HG03469 (cell line): ENCODE data around the gene SPOCK1.

Source experiments
- ATAC-seq: cut with Tn5 transposase; IDR thresholded peaks from one replicate; pipeline ENCODE4 v1.9.1; 2021; ENCODE audit warnings: mild to moderate bottlenecking, moderate library complexity, moderate number of reproducible peaks; ENCODE audit not compliant: unreplicated experiment

The SPOCK1 gene

DNA sequence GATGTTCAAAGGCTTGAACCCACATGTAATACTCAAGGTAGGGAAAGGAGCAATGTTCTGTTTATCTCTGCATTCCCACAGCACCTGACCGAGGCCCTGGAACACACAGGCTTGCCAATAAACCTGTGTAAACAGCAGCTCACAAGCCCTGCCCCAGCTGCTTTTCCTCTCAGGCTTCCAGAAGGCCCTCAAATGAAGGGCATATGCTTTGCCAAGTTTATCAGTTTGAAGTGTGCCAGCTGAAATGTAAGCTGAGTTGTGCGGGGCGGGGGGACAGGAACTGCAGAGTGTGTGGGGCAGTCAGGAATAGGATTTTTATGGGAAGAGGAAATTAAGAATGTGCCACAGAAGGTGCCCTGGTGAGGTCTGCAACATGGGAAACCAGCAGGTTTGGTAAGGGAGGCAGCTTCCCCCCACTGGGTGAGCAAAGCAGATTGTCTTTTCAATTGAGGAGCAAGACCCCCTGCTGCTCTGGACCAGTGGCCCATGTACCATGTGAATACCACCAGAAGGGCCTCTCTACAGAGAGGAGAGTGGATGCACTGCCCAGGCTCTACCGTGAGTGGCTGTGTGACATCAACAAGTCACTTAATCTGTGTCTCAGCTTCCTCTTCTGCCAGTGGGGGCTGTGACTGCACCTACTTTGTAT is 194.8 kb downstream of the SPOCK1 start:
- no peak for ATAC-seq

DNA sequence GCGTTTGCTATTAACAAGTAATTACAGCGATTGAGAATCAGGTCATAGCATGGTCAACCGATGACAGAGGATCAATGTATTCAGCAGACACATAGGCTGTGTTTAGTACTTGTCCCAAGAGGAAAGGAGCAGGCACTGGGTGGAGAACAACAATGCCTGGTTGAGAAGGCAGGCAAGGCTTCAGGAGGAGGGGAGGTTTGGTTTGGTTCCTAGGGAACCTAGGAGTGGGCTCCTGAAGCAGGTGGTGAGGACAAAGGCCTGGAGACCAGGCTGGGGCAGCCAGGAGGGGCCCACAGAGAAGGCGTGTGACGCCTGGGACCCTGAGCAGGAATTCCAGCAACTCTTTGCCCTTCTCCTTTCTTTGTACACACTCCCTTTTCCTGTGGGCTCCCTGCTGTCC is 195.6 kb downstream of the SPOCK1 start:
- no peak for ATAC-seq

DNA sequence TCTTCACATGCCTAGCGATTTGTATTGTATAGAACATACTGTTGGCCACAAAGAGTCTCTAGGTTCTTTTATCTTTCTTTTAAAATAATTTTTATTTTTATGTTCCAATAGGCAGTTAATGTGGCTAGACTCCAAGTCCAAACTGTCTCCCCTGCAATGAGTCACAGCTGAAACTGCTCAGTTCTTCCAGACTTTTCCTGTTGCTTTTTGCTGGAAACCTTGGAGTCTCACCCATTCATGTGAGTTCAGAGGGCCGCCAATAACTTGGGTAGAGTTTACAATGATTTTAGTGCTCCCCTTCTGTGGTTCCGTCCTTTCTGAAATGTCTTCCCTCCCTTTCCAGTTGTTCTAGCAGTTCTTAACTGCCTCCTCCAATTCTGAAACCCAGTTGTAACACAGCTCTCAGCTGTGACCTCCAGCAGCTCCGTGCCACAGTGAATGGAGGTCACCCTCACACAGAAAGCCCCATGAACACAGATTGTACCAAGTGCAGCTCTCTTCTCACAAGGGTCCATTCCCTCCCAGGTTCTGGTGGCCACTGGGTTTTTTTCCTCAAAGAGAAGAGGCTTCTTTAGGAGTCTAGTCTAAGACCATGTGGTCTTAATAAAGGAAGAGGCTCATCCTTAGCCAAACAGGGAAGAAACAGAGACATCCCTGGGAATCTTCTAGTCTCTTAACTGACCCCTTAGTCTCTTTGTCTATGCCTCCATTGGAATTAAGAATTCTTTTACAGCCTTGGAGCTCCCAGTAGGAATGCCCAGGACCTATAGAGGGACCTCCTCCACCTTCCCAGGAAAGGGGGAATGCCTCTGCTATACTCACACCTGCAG is 198.5 kb downstream of the SPOCK1 start:
- no peak for ATAC-seq

- ATAC-seq: no peak
Observed at GRCh38 chr5:137296213-137296781, 202.8 kb downstream of the SPOCK1 start.

DNA sequence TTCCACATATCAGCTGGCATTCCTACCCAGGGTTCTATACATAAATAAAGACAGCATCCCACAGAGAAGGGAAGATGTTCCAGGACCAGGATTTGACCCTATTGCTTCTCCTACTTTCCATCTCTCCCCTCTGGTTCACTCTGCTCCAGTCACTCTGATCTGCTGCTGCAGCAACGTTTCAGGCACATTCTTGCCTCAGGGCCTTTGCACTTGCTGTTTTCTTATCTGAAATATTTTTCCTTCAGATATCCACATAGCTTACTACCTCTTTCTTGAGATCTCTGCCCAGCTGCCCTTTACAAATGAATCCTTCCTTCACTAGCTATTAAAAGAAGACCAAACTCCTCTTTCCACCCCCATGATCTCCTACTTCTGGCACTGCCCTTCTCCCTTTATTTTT is 204.5 kb downstream of the SPOCK1 start:
- no peak for ATAC-seq

GRCh38 chr5:137292461-137293027 is 206.6 kb downstream of the SPOCK1 start:
- ATAC-seq: no peak

GRCh38 chr5:137291436-137291835 is 207.7 kb downstream of the SPOCK1 start:
- ATAC-seq: no peak

DNA sequence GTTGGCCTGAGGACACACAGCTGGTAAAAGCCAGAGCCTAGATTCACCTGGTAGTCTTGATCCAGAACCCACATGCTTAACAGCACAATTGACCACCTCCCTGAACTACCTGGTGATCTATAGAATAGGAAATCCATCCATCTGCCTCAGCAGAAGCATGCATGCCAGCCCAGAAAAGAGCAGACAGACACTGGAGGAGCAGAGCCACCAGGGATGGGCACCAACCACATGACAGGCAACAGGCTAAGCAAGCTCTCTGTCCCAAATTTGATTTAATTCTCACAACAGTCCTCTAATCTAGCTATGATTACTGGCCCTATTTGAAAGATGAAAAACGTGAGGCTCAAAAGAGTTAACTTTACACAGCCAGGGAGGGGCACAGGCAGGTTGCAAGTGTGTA is 208.1 kb downstream of the SPOCK1 start:
- no peak for ATAC-seq

DNA sequence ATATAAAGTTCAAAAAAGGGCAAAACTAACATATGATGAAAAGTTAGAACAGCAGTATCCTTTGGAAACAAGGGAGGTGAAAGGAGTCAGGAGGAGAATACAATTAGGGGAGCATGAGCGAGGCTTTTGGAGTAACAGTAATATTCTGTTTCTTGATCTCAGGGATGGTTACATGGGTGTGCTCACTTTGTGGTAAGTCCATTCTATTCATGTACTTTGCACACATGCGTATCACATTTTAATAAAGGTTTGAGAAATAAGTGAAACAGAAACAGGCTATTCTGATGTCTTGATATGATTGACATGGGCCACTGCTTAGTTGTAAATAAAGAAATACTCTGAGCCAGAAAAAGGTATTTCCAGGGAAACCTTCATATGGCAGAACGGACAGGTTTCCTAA is 208.8 kb downstream of the SPOCK1 start:
- no peak for ATAC-seq

DNA sequence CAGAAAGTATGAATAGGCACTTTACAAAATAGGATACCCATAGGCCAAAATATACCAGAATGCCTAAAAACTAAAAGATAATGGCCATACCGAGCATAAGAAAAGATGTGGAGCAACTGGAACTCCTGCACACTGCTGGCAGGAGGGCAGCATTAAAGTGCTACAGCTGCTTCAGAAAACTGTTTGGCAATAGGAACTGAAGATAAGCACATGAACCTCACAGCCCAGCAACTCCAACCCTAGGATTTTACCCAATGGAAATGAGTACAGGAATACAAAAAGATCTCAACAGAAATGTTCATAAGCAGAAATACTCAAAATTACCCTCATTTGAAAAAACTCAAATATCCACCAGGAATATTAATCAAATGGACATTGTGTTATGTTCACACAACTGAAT is 209.3 kb downstream of the SPOCK1 start:
- ATAC-seq: no peak

GRCh38 chr5:137287569-137287968 is 211.6 kb downstream of the SPOCK1 start:
- no peak for ATAC-seq

GRCh38 chr5:137286025-137286610 is 213.0 kb downstream of the SPOCK1 start:
- no peak for ATAC-seq

GRCh38 chr5:137283801-137284200 is 215.3 kb downstream of the SPOCK1 start:
- ATAC-seq: no peak

- no peak for ATAC-seq
Observed at GRCh38 chr5:137282216-137282615, 216.9 kb downstream of the SPOCK1 start.

- ATAC-seq: no peak
Observed at GRCh38 chr5:137281201-137281600, 217.9 kb downstream of the SPOCK1 start.

- ATAC-seq: no peak
Observed at GRCh38 chr5:137280656-137281055, 218.5 kb downstream of the SPOCK1 start.

DNA sequence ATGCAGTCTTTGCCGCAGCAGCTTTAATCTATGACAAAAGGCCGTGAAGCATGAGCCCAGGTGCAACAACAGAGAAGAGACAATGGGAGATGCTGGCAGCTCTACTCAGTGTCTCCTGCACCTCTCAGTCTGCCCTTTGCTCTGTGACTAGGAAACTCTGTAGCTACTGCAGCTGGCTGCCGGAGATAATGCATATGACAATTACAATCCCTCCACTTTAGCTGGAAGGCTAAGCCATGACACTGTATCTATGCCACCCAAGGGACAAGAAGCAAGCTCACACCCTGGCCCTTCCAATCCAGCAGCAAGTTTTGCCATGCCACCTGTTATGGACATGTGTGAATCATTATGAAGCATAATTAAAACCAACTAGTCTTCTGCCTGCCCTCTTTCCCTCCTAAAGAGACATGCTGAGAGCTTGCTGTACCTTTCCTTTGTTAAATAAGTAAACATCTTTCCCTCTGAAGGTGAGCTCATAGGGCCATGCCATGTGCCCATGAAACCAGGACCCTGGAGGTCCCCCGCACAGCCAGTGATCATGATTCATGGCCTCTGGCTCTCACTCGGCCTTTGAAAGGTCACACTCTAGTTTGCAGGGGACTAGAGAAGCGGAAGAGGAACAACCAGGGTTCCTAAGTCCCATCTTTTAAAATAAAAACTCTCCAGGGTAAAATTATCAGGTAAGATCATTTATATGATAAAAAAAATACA is 219.4 kb downstream of the SPOCK1 start:
- no peak for ATAC-seq

- ATAC-seq: no peak
Observed at GRCh38 chr5:137278476-137278875, 220.7 kb downstream of the SPOCK1 start.

DNA sequence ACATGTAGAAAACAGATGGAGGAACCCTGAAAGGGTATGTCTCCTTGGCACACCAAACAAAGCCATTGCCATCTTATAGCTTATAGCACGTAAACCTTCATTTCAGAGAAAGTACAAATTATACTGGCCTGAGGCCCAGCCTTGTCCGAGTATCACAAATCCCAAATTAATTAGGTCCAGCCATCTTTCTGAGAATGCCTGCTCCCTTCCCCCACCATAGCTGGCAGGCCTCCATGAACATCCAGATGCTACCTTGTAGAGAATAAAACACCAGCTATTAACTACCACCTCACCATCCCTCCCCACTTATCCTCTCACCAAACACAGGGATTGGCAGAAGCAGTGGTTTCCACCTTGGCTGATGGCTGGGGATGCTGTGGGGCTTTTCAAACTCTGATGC is 224.0 kb downstream of the SPOCK1 start:
- no peak for ATAC-seq

GRCh38 chr5:137273511-137273910 is 225.6 kb downstream of the SPOCK1 start:
- no peak for ATAC-seq

DNA sequence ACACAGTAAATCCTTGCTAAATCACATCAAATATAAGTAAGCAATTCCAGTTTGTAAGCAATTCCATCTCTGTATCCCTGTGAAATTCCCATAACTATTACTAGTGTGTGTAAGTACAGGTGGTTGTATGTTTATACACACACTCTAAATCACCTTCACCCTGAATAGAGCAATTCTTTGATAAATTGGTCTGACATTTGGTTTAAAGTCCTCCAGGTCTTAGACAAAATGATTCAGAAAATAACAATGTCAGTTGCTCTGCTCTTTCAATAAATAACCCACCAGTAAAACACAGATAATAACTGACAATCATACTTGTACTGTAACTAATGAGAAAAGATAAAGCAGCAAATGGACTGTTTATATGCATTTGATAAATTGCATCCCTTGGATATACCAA is 226.3 kb downstream of the SPOCK1 start:
- no peak for ATAC-seq
